GM18505 (cell line): Measurements from ENCODE around the gene KRT28.

Experiments used
- ATAC-seq: cut with Tn5 transposase; IDR thresholded peaks from one replicate; pipeline ENCODE4 v1.9.1; 2021; ENCODE audit not compliant: unreplicated experiment
- POLR2A ChIP-seq: IDR thresholded peaks from 4 replicates; pipeline ENCODE4 v1.6.1; 2011; ENCODE audit warnings: borderline replicate concordance; ENCODE audit not compliant: insufficient read depth, insufficient read length; ENCODE audit errors: extremely low read depth

The KRT28 gene

GRCh38 chr17:40799859-40800258, at the start of gene KRT28:
Gene KRT28, minus strand, starts transcription at chr17:40799959. Its CDS starts 66 bp downstream, at chr17:40799893.
- no peak for TF ChIP-seq POLR2A
- ATAC-seq: no peak

- no peak for ATAC-seq
- TF ChIP-seq POLR2A: no peak
Observed at GRCh38 chr17:40848583-40849235, 49.0 kb upstream of the KRT28 start.

GRCh38 chr17:40846515-40847144, 46.9 kb upstream of the KRT28 start:
- TF ChIP-seq POLR2A: no peak
- ATAC-seq: no peak

- no peak for TF ChIP-seq POLR2A
- ATAC-seq: no peak
Observed at GRCh38 chr17:40844671-40845107, 44.9 kb upstream of the KRT28 start.

- ATAC-seq: no peak
- no peak for TF ChIP-seq POLR2A
Observed at GRCh38 chr17:40843242-40843641, 43.5 kb upstream of the KRT28 start.

GRCh38 chr17:40841246-40841645, 41.5 kb upstream of the KRT28 start:
- no peak for TF ChIP-seq POLR2A
- ATAC-seq: no peak

- no peak for TF ChIP-seq POLR2A
- ATAC-seq: no peak
Observed at GRCh38 chr17:40839194-40839593, 39.4 kb upstream of the KRT28 start.

- no peak for TF ChIP-seq POLR2A
- no peak for ATAC-seq
Observed at GRCh38 chr17:40836020-40836419, 36.3 kb upstream of the KRT28 start.

- no peak for ATAC-seq
- no peak for TF ChIP-seq POLR2A
Observed at GRCh38 chr17:40833882-40834281, 34.1 kb upstream of the KRT28 start.

- no peak for ATAC-seq
- no peak for TF ChIP-seq POLR2A
Observed at GRCh38 chr17:40832840-40833239, 33.1 kb upstream of the KRT28 start.

GRCh38 chr17:40830085-40830776, 30.5 kb upstream of the KRT28 start:
- no peak for ATAC-seq
- no peak for TF ChIP-seq POLR2A

- TF ChIP-seq POLR2A: no peak
- ATAC-seq: no peak
Observed at GRCh38 chr17:40828454-40829044, 28.8 kb upstream of the KRT28 start.

- ATAC-seq: no peak
- TF ChIP-seq POLR2A: no peak
Observed at GRCh38 chr17:40827746-40828453, 28.1 kb upstream of the KRT28 start.
